IMR-90 (cell line): Measurements from ENCODE around the gene IL21. TPM values are rescaled to one million over a fixed set of nuclear protein-coding genes. Genes with fewer than 3 reads are reported as not detected.
A peak's percentile ranks its signal among the peaks of the same experiment; 100 is the strongest.

ENCODE experiments used
- ATAC-seq: fragments of 200-7000 bp; cut with Tn5 transposase; 2 replicates; pipeline ENCODE4 v1.9.1; 2020; ENCODE audit warnings: low read depth, mild to moderate bottlenecking, moderate library complexity
- BruUV-seq: library from RNA; stranded (reverse); fragments of 400-500 nt; replicated peaks from 2 replicates; lab custom pipeline; 2021; lab: Mats Ljungman, UMichigan
- CTCF ChIA-PET: fragments of 300-600 bp; formaldehyde crosslinking; extraction: SDS; loops from one replicate; lab custom pipeline; 2021; ENCODE audit warnings: antibody characterized with exemption; lab: Yijun Ruan, JAX
- POLR2A ChIA-PET: fragments of 300-600 bp; sonication (Branson Sonifier 250); formaldehyde crosslinking; loops from one replicate; lab custom pipeline; 2022; ENCODE audit warnings: antibody characterized with exemption; ENCODE audit not compliant: unreplicated experiment; lab: Charles Lee
- DNase-seq: peaks from one replicate; pipeline ENCODE4 v3.0.0; 2013
- H2AFZ ChIP-seq: replicated peaks from 2 replicates; pipeline ENCODE3; 2013; ENCODE audit warnings: low read length, mild to moderate bottlenecking; ENCODE audit not compliant: poor library complexity
- H2AK5ac ChIP-seq: 2 replicates; pipeline ENCODE4 v1.6.1; 2013; ENCODE audit warnings: low read depth, low read length, inconsistent platforms
- H2AK9ac ChIP-seq: replicated peaks from 2 replicates; pipeline ENCODE3; 2013; ENCODE audit warnings: mild to moderate bottlenecking, low read depth, low read length, moderate library complexity; ENCODE audit not compliant: poor library complexity
- H2BK120ac ChIP-seq: 2 replicates; pipeline ENCODE4 v1.6.1; 2013; ENCODE audit warnings: low read depth, low read length, inconsistent platforms
- H2BK15ac ChIP-seq: 3 replicates; pipeline ENCODE4 v1.6.1; 2013; ENCODE audit warnings: low read depth, low read length, inconsistent platforms
- H2BK20ac ChIP-seq: 2 replicates; pipeline ENCODE4 v1.6.1; 2013; ENCODE audit warnings: low read depth, mild to moderate bottlenecking, inconsistent platforms, low read length, moderate library complexity
- H2BK5ac ChIP-seq: 2 replicates; pipeline ENCODE4 v1.6.1; 2013; ENCODE audit warnings: mild to moderate bottlenecking, low read depth, low read length, inconsistent platforms; ENCODE audit not compliant: poor library complexity, severe bottlenecking
- H3K14ac ChIP-seq: replicated peaks from 2 replicates; pipeline ENCODE4 v1.6.1; 2013; ENCODE audit warnings: low read depth, low read length, inconsistent platforms
- H3K18ac ChIP-seq: 2 replicates; pipeline ENCODE4 v1.6.1; 2013; ENCODE audit warnings: low read depth, low read length, control low read depth
- H3K23ac ChIP-seq: 2 replicates; pipeline ENCODE4 v1.6.1; 2013; ENCODE audit warnings: low read depth, low read length, inconsistent platforms
- H3K27ac ChIP-seq: 2 replicates; pipeline ENCODE4 v1.5.1; 2013; ENCODE audit warnings: mild to moderate bottlenecking, control low read depth, low read length; ENCODE audit not compliant: insufficient read depth
- H3K27me3 ChIP-seq: 2 replicates; pipeline ENCODE4 v1.6.1; 2013; ENCODE audit warnings: low read length; ENCODE audit not compliant: control insufficient read depth, insufficient read depth
- H3K36me3 ChIP-seq: 2 replicates; pipeline ENCODE4 v1.6.1; 2013; ENCODE audit warnings: low read length, mixed read lengths; ENCODE audit not compliant: control insufficient read depth, insufficient read depth
- H3K4ac ChIP-seq: 2 replicates; pipeline ENCODE4 v1.6.1; 2013; ENCODE audit warnings: low read depth, low read length, inconsistent platforms
- H3K4me1 ChIP-seq: 2 replicates; pipeline ENCODE4 v1.6.1; 2013; ENCODE audit warnings: low read length, mixed read lengths; ENCODE audit not compliant: control insufficient read depth, insufficient read depth
- H3K4me2 ChIP-seq: 2 replicates; pipeline ENCODE4 v1.6.1; 2013; ENCODE audit warnings: low read depth, mild to moderate bottlenecking, control low read depth, low read length, moderate library complexity
- H3K4me3 ChIP-seq: 2 replicates; pipeline ENCODE4 v1.5.1; 2013; ENCODE audit warnings: low read depth, mild to moderate bottlenecking, control low read depth, low read length, moderate library complexity; ENCODE audit not compliant: insufficient read depth
- H3K56ac ChIP-seq: 2 replicates; pipeline ENCODE4 v1.6.1; 2013; ENCODE audit warnings: low read length, inconsistent platforms; ENCODE audit not compliant: insufficient read depth; ENCODE audit errors: extremely low read depth
- H3K79me1 ChIP-seq, 2 experiments: 2 replicates each; pipeline ENCODE4 v1.6.1; 2013; ENCODE audit warnings: low read length in 2 of 2, inconsistent platforms in 1 of 2, low read depth in 1 of 2
- H3K9ac ChIP-seq: 2 replicates; pipeline ENCODE4 v1.6.1; 2013; ENCODE audit warnings: low read depth, low read length, control low read depth
- H3K9me1 ChIP-seq: 2 replicates; pipeline ENCODE4 v1.6.1; 2013; ENCODE audit warnings: low read length, inconsistent platforms; ENCODE audit not compliant: insufficient read depth
- H3K9me3 ChIP-seq: 2 replicates; pipeline ENCODE4 v1.6.1; 2013; ENCODE audit warnings: low read length; ENCODE audit not compliant: control insufficient read depth, insufficient read depth
- H4K20me1 ChIP-seq: 2 replicates; pipeline ENCODE4 v1.6.1; 2013; ENCODE audit warnings: low read length, inconsistent platforms; ENCODE audit not compliant: insufficient read depth
- H4K5ac ChIP-seq: 2 replicates; pipeline ENCODE4 v1.6.1; 2013; ENCODE audit warnings: mild to moderate bottlenecking, low read depth, low read length, control low read depth
- H4K8ac ChIP-seq, 2 experiments: 2 replicates each; pipeline ENCODE4 v1.6.1; 2013; ENCODE audit warnings: low read depth in 2 of 2, low read length in 2 of 2, control low read depth in 1 of 2, inconsistent platforms in 1 of 2
- H4K91ac ChIP-seq: 2 replicates; pipeline ENCODE4 v1.6.1; 2013; ENCODE audit warnings: low read depth, low read length, inconsistent platforms; ENCODE audit not compliant: insufficient read depth
- BHLHE40 ChIP-seq: fragments of 150-350 bp; IDR thresholded peaks from 2 replicates; pipeline ENCODE4 v1.6.1; 2016; ENCODE audit warnings: mild to moderate bottlenecking, low read depth, low read length
- CEBPB ChIP-seq: IDR thresholded peaks from 2 replicates; pipeline ENCODE4 v1.6.1; 2012; ENCODE audit warnings: low read depth, low read length, improper control_type of control experiment
- CHD1 ChIP-seq: IDR thresholded peaks from 2 replicates; pipeline ENCODE4 v1.6.1; 2012; ENCODE audit warnings: low read depth, low read length, improper control_type of control experiment
- CTCF ChIP-seq: conservative IDR thresholded peaks from 2 replicates; pipeline ENCODE4 v1.5.1; 2012; ENCODE audit warnings: mild to moderate bottlenecking, low read depth, low read length, improper control_type of control experiment
- FOS ChIP-seq: fragments of 150-350 bp; IDR thresholded peaks from 2 replicates; pipeline ENCODE4 v1.6.1; 2016; ENCODE audit warnings: low read depth, low read length
- MAFK ChIP-seq: IDR thresholded peaks from 2 replicates; pipeline ENCODE4 v1.6.1; 2012; ENCODE audit warnings: low read depth, low read length, improper control_type of control experiment
- MAZ ChIP-seq: IDR thresholded peaks from 2 replicates; pipeline ENCODE4 v1.6.1; 2012; ENCODE audit warnings: low read depth, mild to moderate bottlenecking, low read length, improper control_type of control experiment, moderate library complexity, borderline replicate concordance
- MXI1 ChIP-seq: IDR thresholded peaks from 2 replicates; pipeline ENCODE4 v1.6.1; 2012; ENCODE audit warnings: low read depth, mild to moderate bottlenecking, low read length, moderate library complexity, borderline replicate concordance
- POLR2A ChIP-seq: IDR thresholded peaks from 2 replicates; pipeline ENCODE4 v1.6.1; 2012; ENCODE audit warnings: mild to moderate bottlenecking, low read depth, low read length
- RCOR1 ChIP-seq: IDR thresholded peaks from 2 replicates; pipeline ENCODE4 v1.6.1; 2012; ENCODE audit warnings: mild to moderate bottlenecking, low read length, improper control_type of control experiment; ENCODE audit not compliant: insufficient replicate concordance
- RFX5 ChIP-seq: IDR thresholded peaks from 2 replicates; pipeline ENCODE4 v1.8.0; 2012; ENCODE audit warnings: low read depth, mild to moderate bottlenecking, low read length, moderate library complexity
- SMC3 ChIP-seq: fragments of 150-350 bp; IDR thresholded peaks from 2 replicates; pipeline ENCODE4 v1.6.1; 2016; ENCODE audit warnings: low read depth, mild to moderate bottlenecking, antibody characterized with exemption, low read length, moderate library complexity
- USF2 ChIP-seq: fragments of 150-350 bp; IDR thresholded peaks from 2 replicates; pipeline ENCODE4 v1.6.1; 2017; ENCODE audit warnings: mild to moderate bottlenecking, antibody characterized with exemption, low read length, low read depth
- WGBS, 2 experiments: methylation state at CpG; one replicate each; pipeline versions ENCODE4 v1.1.5 to v1.1.7; 2013; ENCODE audit warnings: missing lambda C conversion rate in 2 of 2; ENCODE audit not compliant: insufficient read length in 1 of 2; ENCODE audit errors: extremely low coverage in 2 of 2; 5-methylcytosine and 5-hydroxymethylcytosine counted together
- dilution Hi-C: fragments of 300-500 bp; cut with HindIII; formaldehyde crosslinking; loops from one replicate; pipeline ENCODE4 v1.14.3; 2018; ENCODE audit warnings: low sequenced_read_pairs; ENCODE audit not compliant: unreplicated experiment
- in situ Hi-C: fragments of 300-500 bp; cut with MboI; formaldehyde crosslinking; loops from 3 replicates; pipeline ENCODE4 v1.14.3; 2019; ENCODE audit warnings: low sequenced_read_pairs, inconsistent platforms, mixed read lengths
- intact Hi-C: fragments of 100-400 bp; cut with micrococcal nuclease; formaldehyde crosslinking; loops from 2 replicates; pipeline ENCODE4 v1.10.0; 2022
- polyA plus RNA-seq, 3 experiments: library from polyadenylated mRNA; depleted of rRNA; stranded (reverse); fragments of >200 nt; gene quantifications; 2 replicates each; pipeline ENCODE4 v1.2.3, GENCODE V29; 2012; ENCODE audit warnings: low replicate concordance in 1 of 3
- total RNA-seq: library from RNA; depleted of rRNA; stranded (reverse); fragments of >200 nt; gene quantifications from 2 replicates; pipeline ENCODE4 v1.2.3, GENCODE V29; 2012

Gene IL21
- total and polyA plus RNA-seq, 2 of the 4 experiments (the other 2 are of a cell fraction) = not detected

- Histone ChIP-seq H4K91ac (no peak overlapping the region), H2AFZ (peak overlapping the region; percentile 72), H3K4ac (no peak overlapping the region), H3K4me1 (peaks cover 10% of the 10 kb centered on the region), H2BK15ac (no peak overlapping the region), H3K36me3 (no peaks in the 10 kb centered on the region), H4K20me1 (peaks cover 3% of the 10 kb centered on the region; the same call in 1 of the 2 replicates), H3K27ac (no peak overlapping the region), H3K9me3 (no peaks in the 10 kb centered on the region), H4K8ac (0 out of 4 replicates have a peak overlapping the region, but pooled peaks of 1 of the 2 experiments have one; percentile 6), H3K9ac (no peak overlapping the region), H3K79me1 (no peaks in the 10 kb centered on the region), H4K5ac (no peak overlapping the region), H3K14ac (0 out of 2 replicates have a peak overlapping the region, but pooled peaks have one; percentile 34), H3K9me1 (peaks cover 15% of the 10 kb centered on the region), H3K23ac (no peak overlapping the region; the same call in 1 of the 2 replicates), H2BK5ac (peak overlapping the region; percentile 60), H2BK120ac (0 out of 2 replicates have a peak overlapping the region, but pooled peaks have one; percentile 7), H3K27me3 (no peaks in the 10 kb centered on the region), H2AK5ac (no peak overlapping the region), H3K56ac (no peak overlapping the region), H2BK20ac (no peak overlapping the region), H2AK9ac (no peak overlapping the region), H3K4me3 (no peak overlapping the region), H3K18ac (no peak overlapping the region; the same call in 1 of the 2 replicates), H3K4me2 (peak overlapping the region; percentile 76)
- intact Hi-C loops (loop anchor here (5.0 to 10.0 kb wide), 2 partner anchors 348 to 1680 kb away; no protein-coding TSS in a partner anchor), in situ Hi-C loops (loop anchor here (25.0 kb wide), 1 partner anchor 672 kb away; no protein-coding TSS in a partner anchor), dilution Hi-C loops (no loop called here)
- DNase-seq (peak; percentile 82), ATAC-seq (peak; percentile 53)
- no CpG with 5 or more reads among the region's 1 CpG for WGBS, 2 experiments
- no peak for TF ChIP-seq SMC3
- TF ChIP-seq BHLHE40 = no peak
- no peak for TF ChIP-seq RFX5
- TF ChIP-seq CTCF = no peak
- TF ChIP-seq USF2 = no peak
- TF ChIP-seq POLR2A = no peak
- no peak for TF ChIP-seq MXI1
- 0 out of 2 replicates have a peak, but pooled peaks have one; percentile 6 for TF ChIP-seq CEBPB
- peak; percentile 39; the same call in 1 of the 2 replicates for TF ChIP-seq FOS
- no peak for TF ChIP-seq CHD1
- TF ChIP-seq RCOR1 = no peak
- no peak for TF ChIP-seq MAFK
- no peak for TF ChIP-seq MAZ
- CTCF ChIA-PET = interaction anchor here (0.6 to 1.0 kb wide), 3 partner anchors 8 to 1505 kb away, joined by 3 read pairs; no protein-coding TSS in a partner anchor
- POLR2A ChIA-PET = interaction anchor here (0.6 kb wide), 1 partner anchor 306 kb away, joined by 7 read pairs; no protein-coding TSS in a partner anchor
- BruUV-seq = no TSS peak
Measured at GRCh38 chr4:122584519-122584918, 36.3 kb downstream of the IL21 start.
